GM21529 (cell line): Measurements from ENCODE around the gene UPK1A.

Experiments used
- ATAC-seq: cut with Tn5 transposase; IDR thresholded peaks from one replicate; pipeline ENCODE4 v1.9.1; 2021; ENCODE audit not compliant: unreplicated experiment

UPK1A gene

DNA sequence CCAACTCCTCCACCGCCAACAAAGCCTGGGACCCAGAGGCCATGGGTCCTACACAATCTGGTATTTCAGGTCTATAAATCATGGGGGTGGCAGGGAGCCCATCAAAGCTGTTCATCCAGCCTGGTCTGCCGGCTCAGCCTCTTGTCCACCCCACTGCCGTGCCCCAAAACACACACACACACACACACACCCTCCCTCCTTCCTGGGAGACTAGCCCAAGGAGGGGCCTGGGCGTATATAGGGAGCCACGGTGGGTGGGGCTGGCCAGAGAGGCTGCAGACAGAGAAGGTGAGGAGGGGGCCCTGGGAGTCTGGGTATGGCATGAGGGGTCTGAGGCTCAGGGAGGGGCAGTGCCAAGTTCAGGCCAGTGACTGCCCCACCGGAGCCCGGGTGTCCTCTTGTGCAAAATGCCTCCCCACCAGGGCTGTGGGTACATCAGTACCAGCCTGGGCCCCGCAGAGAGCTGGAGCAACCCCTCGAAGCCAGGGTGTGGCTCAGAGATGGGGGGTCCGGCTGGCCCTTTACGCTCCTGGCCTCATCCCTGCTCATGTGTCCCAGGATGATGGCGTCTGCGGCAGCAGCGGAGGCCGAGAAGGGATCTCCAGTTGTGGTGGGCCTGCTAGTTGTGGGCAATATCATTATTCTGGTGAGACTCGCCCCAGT, at the start of gene UPK1A:
UPK1A (plus strand) TSS at position 267 of the 663 bp plus-strand sequence; CDS start at position 563, 296 bp downstream.
- no peak for ATAC-seq

DNA sequence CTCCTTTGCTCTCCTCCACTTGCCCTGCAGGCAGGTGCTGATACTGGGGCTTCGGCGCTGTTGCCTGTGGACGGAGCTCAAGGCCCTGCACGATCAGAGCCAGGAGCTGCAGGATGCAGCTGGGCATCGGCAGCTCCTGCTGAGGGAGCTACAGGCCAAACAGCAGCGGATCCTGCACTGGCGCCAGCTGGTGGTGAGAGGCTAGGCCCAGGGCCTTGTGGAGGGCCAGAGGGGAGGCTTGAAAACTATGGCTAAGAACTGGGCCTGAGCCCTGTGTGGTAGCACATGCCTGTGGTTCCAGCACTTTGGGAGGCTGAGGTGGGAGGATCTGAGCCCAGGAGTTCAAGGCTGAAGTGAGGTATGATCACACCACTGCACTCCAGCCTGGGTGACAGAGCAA, 47.5 kb upstream of the UPK1A start:
- ATAC-seq = no peak

- no peak for ATAC-seq
Measured at GRCh38 chr19:35619290-35619923, 46.9 kb upstream of the UPK1A start.

DNA sequence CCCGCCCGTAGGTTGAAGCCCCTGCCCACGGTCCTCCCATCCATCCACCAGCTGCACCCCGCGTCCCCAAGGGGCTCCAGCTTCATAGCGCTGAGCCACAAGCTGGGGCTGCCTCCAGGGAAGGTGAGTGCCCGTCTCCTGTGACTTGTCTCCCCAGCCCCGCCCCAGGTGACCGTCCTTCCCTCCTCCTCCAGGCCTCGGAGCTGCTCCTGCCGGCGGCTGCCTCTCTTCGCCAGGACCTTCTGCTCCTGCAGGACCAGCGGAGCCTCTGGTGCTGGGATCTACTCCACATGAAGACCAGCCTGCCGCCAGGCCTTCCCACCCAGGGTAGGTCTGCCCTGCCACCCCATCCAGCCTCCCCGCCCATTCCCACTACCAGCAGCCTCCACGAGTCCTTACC, 46.3 kb upstream of the UPK1A start:
- no peak for ATAC-seq

GRCh38 chr19:35621708-35622107, 44.6 kb upstream of the UPK1A start:
- ATAC-seq = no peak

- ATAC-seq = no peak
Measured at GRCh38 chr19:35622750-35623149, 43.6 kb upstream of the UPK1A start.

DNA sequence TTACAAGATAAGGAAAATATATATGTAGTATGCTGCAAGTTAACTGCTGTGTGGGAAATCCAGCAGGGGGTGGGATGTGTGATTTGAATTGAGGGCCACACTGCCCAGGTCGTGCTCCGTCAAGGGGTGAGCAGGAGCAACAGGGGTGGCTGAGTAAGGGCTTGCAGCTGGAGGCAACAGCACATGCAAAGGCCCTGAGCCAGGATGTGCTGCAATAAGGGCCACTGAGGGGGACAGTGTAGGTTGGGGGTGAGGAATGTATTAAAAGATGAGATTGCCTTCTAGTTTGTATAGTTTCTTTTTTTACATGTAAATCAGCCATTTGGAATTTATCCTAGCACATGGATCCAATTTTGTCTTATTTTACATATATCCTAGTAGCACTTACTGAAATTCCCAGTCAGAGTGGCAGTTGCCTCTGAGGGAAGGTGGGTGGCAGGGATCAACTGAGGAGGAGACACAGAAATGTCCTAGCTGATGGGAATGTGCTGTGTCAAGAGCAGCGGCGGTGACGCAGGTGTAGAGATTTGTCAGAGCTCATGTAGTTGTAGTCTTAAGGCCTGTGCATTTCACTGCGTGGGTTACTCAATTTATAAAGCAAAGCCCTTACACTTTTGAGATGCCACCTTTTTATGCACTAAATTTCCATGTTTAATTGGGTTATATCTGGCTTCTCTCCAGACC, 42.8 kb upstream of the UPK1A start:
- no peak for ATAC-seq

DNA sequence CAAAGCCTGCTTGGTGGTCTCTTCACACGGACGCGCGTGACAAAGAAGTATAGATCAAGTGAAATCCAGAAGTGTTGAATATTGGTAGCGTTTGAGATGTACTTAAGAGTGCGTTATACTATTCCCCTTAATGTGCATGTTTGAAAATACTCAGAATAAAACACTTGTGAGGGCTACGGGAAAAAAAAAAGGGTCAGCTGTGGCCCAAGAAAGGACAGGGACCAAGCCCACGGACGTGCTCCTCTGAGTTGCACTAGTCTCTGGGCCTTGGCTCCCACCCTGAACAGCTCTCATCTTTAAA, 38.1 kb upstream of the UPK1A start:
- ATAC-seq = no peak

- peak; percentile 96 for ATAC-seq
Measured at GRCh38 chr19:35628565-35629331, 37.6 kb upstream of the UPK1A start, which contains the start of gene RBM42. TSS of gene RBM42 (plus strand) at chr19:35629036. CDS start at chr19:35629154, 118 bp downstream.

DNA sequence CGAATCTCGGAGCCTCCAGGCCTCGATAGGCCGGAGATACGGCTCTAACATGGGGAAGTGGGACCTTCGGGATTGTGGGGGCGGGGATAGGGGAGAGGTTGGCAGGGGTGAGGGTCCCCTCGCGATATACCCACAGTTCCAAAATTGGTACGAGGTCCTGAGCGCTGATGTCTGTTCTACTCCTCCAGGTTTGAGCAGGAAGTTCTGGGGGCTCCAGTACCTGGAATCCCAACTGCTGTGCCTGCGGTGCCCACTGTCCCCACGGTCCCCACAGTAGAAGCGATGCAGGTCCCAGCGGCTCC, 37.0 kb upstream of the UPK1A start:
- ATAC-seq = no peak

- ATAC-seq = no peak
Measured at GRCh38 chr19:35633727-35634440, 32.4 kb upstream of the UPK1A start.

- ATAC-seq = no peak
Measured at GRCh38 chr19:35636651-35637050, 29.7 kb upstream of the UPK1A start.

DNA sequence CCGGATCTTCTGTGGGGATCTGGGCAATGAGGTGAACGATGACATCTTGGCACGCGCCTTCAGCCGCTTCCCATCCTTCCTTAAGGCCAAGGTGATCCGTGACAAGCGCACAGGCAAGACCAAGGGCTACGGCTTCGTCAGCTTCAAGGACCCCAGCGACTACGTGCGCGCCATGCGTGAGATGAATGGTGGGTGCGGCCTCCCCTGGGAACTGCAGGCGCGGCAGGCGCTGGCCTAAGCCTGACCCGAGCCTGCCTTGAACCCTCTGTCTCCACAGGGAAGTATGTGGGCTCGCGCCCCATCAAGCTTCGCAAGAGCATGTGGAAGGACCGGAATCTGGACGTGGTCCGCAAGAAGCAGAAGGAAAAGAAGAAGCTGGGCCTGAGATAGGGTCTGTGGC, 29.2 kb upstream of the UPK1A start:
- ATAC-seq = no peak

- no peak for ATAC-seq
Measured at GRCh38 chr19:35639321-35639639, 27.0 kb upstream of the UPK1A start.

GRCh38 chr19:35639863-35640262, 26.5 kb upstream of the UPK1A start:
- ATAC-seq = no peak

DNA sequence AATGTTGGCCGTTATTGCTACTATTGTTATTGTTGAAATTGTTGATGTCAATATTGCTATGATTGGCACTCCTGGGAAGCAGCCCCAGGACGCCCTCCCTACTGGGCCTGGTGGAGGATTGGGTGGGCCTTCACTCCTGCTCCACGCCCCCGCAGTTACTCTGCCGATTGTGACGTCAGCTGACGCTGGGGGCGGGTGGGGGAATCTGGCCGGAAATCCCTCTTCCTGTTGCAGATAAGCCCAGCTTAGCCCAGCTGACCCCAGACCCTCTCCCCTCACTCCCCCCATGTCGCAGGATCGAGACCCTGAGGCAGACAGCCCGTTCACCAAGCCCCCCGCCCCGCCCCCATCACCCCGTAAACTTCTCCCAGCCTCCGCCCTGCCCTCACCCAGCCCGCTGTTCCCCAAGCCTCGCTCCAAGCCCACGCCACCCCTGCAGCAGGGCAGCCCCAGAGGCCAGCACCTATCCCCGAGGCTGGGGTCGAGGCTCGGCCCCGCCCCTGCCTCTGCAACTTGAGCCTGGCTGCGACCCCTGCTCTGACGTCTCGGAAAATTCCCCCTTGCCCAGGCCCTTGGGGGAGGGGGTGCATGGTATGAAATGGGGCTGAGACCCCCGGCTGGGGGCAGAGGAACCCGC, 24.7 kb upstream of the UPK1A start, which contains the start of gene ETV2:
ETV2 (plus strand) TSS at position 231 of the 637 bp plus-strand sequence. CDS start 716 bp downstream, outside the sequence.
- ATAC-seq = no peak

GRCh38 chr19:35642312-35642711, 24.0 kb upstream of the UPK1A start:
- no peak for ATAC-seq

DNA sequence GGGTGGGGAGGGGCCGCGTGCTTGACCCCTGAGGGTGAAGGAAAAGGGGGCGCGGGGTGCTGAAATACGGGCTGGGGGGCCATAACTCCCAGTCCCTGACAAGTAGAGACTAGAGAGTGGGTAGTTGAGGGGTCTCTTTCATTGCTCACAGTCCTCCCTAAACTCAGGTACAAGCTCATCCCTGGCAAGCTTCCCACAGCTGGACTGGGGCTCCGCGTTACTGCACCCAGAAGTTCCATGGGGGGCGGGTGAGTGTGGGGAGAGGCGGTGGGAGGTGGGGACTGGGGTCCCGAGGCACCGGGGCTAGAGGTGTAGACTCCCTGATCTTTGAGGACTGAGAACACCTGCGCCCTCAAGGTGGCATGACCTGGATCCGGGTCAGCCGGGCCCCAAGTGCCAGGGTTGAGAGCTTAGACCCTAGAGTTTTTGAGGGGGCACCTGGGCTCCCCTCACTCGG, 23.5 kb upstream of the UPK1A start:
- ATAC-seq = no peak

DNA sequence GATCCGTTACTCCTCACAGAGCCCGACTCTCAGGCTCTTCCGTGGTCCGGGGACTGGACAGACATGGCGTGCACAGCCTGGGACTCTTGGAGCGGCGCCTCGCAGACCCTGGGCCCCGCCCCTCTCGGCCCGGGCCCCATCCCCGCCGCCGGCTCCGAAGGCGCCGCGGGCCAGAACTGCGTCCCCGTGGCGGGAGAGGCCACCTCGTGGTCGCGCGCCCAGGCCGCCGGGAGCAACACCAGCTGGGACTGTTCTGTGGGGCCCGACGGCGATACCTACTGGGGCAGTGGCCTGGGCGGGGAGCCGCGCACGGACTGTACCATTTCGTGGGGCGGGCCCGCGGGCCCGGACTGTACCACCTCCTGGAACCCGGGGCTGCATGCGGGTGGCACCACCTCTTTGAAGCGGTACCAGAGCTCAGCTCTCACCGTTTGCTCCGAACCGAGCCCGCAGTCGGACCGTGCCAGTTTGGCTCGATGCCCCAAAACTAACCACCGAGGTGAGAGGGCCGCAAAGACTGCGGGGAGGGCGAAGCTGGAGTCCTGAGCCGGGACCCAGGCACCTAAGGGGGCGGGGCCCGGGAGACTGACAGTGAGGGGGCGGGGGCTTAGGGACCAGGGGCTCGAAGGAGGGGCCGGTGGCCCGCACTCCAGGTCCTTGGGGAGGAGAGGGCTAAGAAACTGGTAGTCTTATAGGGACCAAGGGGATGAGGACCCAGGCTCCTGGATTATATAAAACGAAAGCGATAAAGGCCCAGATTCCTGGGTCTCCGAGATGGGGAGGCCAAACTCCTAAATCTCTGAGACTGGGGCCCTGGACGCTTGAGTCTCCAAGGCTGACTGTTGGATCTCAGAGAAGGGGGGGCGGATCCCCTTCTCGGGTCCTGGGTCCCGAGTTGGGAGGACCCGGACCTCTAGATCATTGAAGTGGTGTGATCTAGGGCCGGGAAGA, 22.8 kb upstream of the UPK1A start:
- ATAC-seq = peak; percentile 38
